Mammary epithelial cell (primary cell): ENCODE results near the gene CDON.

ENCODE experiments used
- CTCF ChIP-seq, 2 donors: IDR thresholded peaks in 1 of 2; conservative IDR thresholded peaks in 1 of 2; 2 replicates each; pipeline ENCODE4 v1.5.1; 2011 to 2012; ENCODE audit warnings: inconsistent platforms in 2 of 2, low read length in 2 of 2, mild to moderate bottlenecking in 2 of 2, control low read depth in 1 of 2, low read depth in 1 of 2; ENCODE audit not compliant: insufficient read depth in 1 of 2; ENCODE audit errors: extremely low read depth in 1 of 2
- EZH2 ChIP-seq: IDR thresholded peaks from 2 replicates; pipeline ENCODE4 v1.6.1; 2012; ENCODE audit warnings: low read length, inconsistent platforms, borderline replicate concordance

GRCh38 chr11:126011265-126011664, 51.4 kb downstream of the CDON start:
- TF ChIP-seq CTCF (conservative IDR thresholded peaks at IDR 0.05 in 1 of 2, IDR thresholded peaks at IDR 0.05 in 1 of 2; ENCODE audit: extremely low read depth in 1 of 2, insufficient read depth in 1 of 2, low read depth in 1 of 2, low read length in 2 of 2) (no peak), EZH2 (no peak)
